ENCODE results near the gene ARHGAP31.

- TF ChIP-seq POLR2A (IDR thresholded peaks at IDR 0.05; ENCODE audit: low read length) (no peak), GATA1 (IDR thresholded peaks at IDR 0.05; ENCODE audit: low read depth, low read length) (no peak)
Measured at GRCh38 chr3:119293105-119293870, 895 bp upstream of the ARHGAP31 start.
